Activated T-cell treated with anti-CD3 and anti-CD28 coated beads, Interleukin-2, amount 50 U/mL, for 72 hours (primary cell): ENCODE data around the gene CRELD2. TPM values are rescaled to one million over a fixed set of nuclear protein-coding genes. Genes with fewer than 3 reads are reported as not detected.

Source experiments
- ATAC-seq, 2 donors: fragments of 150-1000 bp; cut with Tn5 transposase; replicated peaks in 1 of 2; 2 replicates each; pipeline ENCODE4 v1.10.0; 2021; ENCODE audit warnings: moderate library complexity in 2 of 2, mild to moderate bottlenecking in 1 of 2
- DNase-seq, 2 donors: peaks; one replicate each; pipeline ENCODE4 v3.0.0; 2021 to 2022; ENCODE audit warnings: mixed read lengths in 1 of 2
- H3K27ac Mint-ChIP-seq: one replicate; pipeline ENCODE4 v1.8.0; 2022; ENCODE audit warnings: mild to moderate bottlenecking, moderate library complexity, mixed read lengths
- H3K27me3 Mint-ChIP-seq: one replicate; pipeline ENCODE4 v1.8.0; 2022; ENCODE audit warnings: low read depth, mixed read lengths
- H3K36me3 Mint-ChIP-seq, 2 donors: one replicate each; pipeline ENCODE4 v1.8.0; 2022; ENCODE audit warnings: mixed read lengths in 2 of 2, mild to moderate bottlenecking in 1 of 2; ENCODE audit not compliant: insufficient read depth in 2 of 2
- H3K4me1 Mint-ChIP-seq: one replicate; pipeline ENCODE4 v1.8.0; 2022; ENCODE audit warnings: low read depth, mixed read lengths
- H3K4me3 Mint-ChIP-seq, 2 donors: one replicate each; pipeline ENCODE4 v1.8.0; 2022; ENCODE audit warnings: mild to moderate bottlenecking in 2 of 2, mixed read lengths in 2 of 2, moderate library complexity in 2 of 2
- H3K9me3 Mint-ChIP-seq, 2 donors: one replicate each; pipeline ENCODE4 v1.8.0; 2022; ENCODE audit warnings: mixed read lengths in 2 of 2
- total RNA-seq, 2 donors: library from RNA; stranded (reverse); gene quantifications; one replicate each; pipeline ENCODE4 v1.2.3, GENCODE V29; 2022

CRELD2 gene
- total RNA-seq, 2 donors from 2014 or later, result 24.4 to 33.2 TPM

DNA sequence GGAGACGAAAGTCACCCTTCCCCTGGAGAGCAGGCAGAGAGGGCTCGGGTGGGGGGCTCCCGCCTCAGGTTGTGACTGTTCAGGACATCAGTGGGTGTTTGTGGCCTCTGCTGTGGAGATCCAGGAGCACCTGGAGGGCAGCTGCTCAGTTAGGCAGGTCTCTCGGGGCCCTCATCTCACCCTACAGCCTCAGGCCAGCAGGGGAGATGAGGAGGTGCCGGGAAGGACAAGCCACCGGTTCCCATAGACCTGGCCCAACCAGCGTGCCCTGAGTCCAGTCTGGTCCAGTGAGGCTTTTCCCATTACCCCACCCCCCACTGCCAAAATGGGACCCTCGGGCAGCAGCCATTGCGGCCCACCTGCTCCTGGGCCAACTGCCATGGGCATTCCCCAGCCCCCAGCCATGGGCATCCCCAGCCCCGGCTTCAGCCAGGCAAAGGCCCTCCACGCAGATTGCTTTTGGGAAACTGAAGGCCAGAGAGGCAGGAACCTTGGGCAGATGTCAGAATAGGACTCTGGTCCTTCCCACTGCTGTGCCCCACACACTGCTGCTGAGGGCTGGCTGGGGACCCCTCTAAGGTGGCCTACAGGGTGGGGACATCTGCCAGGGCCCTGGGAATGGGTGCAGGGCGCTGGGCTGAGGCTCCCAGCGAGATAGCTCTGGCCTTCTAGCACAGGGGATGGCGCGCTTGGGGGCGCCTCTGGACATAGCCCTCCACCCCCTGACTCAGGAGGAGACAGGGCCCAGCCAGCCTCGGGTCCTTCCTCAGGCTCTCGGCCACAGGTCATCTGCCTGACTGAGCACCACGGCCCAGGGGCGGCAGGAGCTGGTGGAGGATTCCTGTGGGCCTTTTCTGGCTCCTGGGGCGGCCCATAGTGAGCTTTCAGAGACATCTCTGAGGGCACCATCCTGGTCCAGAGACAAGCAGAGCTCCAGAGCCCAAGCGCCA, 46.9 kb downstream of the CRELD2 start:
- Mint-ChIP-seq H3K9me3 (no peaks in the 10 kb centered on the region), H3K4me1 (peaks cover 56% of the 10 kb centered on the region), H3K27me3 (no peaks in the 10 kb centered on the region), H3K27ac (no peak overlapping the region), H3K36me3 (peaks cover 10 to 18% of the 10 kb centered on the region in 2 donors), H3K4me3 (peak overlapping the region; percentile 95 to 96)
- ATAC-seq (no peak), DNase-seq (no peak)

DNA sequence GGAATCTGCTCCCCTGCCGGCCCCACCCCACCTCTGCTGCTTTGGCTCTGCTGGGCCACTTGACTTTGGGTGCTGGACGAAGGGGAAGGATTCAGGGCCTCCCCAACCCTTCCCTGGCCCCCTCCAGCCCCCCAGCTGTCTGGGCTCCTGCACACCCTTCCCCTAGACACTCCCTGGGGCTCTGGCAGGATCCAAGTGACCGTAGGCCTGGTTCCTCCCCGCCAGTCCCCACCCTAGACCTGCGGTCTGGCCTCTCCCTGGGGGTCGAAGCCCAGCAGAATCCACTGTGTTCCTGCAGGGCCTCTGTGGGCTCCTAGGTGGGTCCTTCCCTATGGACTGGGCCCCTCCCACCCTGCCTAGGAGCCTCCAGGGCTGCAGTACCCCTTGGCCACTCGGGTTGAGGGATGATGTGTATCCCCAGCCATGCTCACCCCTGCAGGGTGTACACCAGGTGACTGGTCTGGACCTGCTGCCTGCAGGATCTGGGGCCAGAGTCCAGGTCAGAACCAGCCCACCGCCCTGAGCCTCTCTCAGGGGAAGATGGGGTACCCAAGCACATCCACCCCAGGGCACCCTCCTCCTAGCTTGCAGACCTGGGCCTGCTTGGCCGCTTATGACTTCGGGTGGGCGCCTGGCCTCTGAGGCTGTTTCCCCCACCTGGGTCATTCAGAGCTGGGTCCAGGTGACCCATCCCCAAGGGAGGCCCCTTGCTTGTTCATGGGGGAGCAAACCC, 47.8 kb downstream of the CRELD2 start:
- Mint-ChIP-seq H3K27me3 (no peaks in the 10 kb centered on the region), H3K36me3 (peaks cover 11 to 18% of the 10 kb centered on the region in 2 donors), H3K4me3 (peak overlapping the region in 1 of 2 donors; percentile 46), H3K4me1 (peaks cover 63% of the 10 kb centered on the region), H3K27ac (no peak overlapping the region), H3K9me3 (no peaks in the 10 kb centered on the region)
- DNase-seq (no peak), ATAC-seq (no peak)

DNA sequence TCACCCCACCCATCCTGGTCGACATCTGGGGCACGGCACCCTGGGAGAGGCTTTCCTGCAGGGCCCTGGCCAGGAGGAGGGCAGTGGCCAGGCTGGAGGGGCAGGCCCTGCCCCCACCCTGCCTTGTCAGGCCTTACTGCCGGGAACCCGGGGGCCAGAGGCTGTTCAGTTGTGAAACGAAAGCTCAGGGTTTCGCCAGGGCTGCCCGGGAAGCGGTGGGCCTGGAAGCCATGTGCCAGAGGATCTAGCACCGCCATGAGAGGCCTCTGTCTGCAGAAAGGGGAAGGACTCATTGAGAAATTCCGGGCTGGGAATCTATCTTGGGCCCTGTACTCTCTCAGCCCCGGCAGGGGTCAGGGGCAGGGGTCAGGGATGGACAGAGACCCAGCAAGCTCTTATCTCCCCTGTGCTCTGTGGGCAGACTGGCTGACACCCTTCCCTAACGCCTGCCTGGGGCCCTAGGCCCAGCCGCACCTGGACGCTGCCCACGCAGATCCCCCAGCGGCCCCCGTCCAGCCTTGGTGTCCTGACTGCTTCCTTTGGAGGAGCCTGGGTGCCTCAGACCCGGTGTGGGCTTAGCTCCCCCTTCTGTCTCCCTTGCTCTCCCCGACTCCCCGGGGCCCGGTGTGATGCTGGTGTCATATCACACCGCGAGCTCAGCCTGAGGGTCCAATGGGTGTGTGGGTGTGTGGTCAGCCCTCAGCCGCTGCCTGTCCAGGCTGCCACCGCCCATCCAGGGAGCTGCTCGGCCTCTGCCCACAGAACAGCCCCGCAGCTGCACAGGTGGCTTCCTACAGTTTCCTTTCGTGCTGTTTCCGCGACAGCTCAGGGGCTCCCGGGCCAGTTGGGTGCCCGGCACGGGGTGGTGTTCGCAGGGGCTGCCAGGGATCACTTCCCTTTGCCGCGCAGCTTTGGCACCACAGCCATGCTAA, 48.6 kb downstream of the CRELD2 start:
- Mint-ChIP-seq H3K4me3 (peak overlapping the region; percentile 41 to 58), H3K27me3 (no peaks in the 10 kb centered on the region), H3K27ac (peak overlapping the region; percentile 82), H3K4me1 (peaks cover 63% of the 10 kb centered on the region), H3K36me3 (peaks cover 8 to 13% of the 10 kb centered on the region in 2 donors), H3K9me3 (no peaks in the 10 kb centered on the region)
- no peak for DNase-seq
- ATAC-seq, result no peak

DNA sequence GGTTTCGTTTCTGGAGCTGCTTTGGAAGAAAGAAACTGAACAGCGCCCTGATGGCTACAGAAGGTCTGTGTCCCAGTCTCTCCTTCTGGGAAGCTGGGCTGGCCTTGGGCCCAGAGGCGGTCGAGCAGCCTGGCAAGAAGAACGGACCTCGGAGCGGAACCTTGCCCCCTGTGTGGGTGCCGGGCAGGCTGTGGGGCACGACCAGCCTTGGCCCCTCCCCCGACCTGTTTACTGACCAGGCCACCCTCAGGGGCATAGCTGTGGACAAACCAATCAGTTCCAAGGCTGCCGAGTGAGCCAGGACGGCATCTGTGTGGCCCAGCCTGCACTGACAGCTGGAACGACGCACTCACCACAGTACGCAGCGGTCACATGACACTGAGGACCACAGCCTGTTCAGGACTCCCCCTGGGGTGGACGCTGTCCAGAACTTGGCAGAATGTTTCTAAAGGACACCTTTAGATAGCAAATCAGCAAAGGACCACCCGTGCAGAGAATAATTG, 49.3 kb downstream of the CRELD2 start:
- H3K9me3 Mint-ChIP-seq, result no peaks in the 10 kb centered on the region
- DNase-seq (no peak), ATAC-seq (no peak)
- peak overlapping the region; percentile 82 for H3K27ac Mint-ChIP-seq
- peaks cover 8 to 13% of the 10 kb centered on the region in 2 donors for H3K36me3 Mint-ChIP-seq
- H3K27me3 Mint-ChIP-seq, result no peaks in the 10 kb centered on the region
- peak overlapping the region; percentile 41 to 58 for H3K4me3 Mint-ChIP-seq
- peaks cover 63% of the 10 kb centered on the region for H3K4me1 Mint-ChIP-seq

DNA sequence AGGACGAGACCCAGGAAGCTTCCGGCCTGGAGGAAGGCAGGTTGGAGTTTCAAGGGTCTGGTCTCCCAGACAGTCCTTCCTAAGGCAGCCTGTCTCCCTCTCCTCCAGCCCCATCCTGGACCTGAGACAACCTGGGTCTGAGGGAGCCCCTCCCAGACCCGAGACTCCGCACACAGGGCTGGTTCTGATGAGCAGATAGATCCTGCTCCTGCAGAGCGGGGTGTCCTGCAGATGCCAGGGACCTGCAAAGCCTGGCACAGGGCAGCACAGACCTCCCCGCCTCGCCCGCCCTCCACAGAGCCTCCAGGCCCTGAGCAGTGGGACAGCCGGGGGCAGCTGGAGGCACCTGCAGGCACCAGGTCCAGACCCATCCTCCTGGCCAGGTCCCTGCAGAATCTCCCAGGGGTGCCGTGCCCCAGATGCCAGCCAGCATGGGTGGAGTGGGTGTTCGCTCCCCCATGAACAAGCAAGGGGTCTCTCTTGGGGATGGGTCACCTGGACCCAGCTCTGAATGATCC, 49.9 kb downstream of the CRELD2 start:
- peaks cover 8 to 13% of the 10 kb centered on the region in 2 donors for H3K36me3 Mint-ChIP-seq
- H3K27ac Mint-ChIP-seq, result no peak overlapping the region
- no peaks in the 10 kb centered on the region for H3K27me3 Mint-ChIP-seq
- no peaks in the 10 kb centered on the region for H3K9me3 Mint-ChIP-seq
- no peak for DNase-seq
- no peak overlapping the region for H3K4me3 Mint-ChIP-seq
- peaks cover 62% of the 10 kb centered on the region for H3K4me1 Mint-ChIP-seq
- no peak for ATAC-seq

DNA sequence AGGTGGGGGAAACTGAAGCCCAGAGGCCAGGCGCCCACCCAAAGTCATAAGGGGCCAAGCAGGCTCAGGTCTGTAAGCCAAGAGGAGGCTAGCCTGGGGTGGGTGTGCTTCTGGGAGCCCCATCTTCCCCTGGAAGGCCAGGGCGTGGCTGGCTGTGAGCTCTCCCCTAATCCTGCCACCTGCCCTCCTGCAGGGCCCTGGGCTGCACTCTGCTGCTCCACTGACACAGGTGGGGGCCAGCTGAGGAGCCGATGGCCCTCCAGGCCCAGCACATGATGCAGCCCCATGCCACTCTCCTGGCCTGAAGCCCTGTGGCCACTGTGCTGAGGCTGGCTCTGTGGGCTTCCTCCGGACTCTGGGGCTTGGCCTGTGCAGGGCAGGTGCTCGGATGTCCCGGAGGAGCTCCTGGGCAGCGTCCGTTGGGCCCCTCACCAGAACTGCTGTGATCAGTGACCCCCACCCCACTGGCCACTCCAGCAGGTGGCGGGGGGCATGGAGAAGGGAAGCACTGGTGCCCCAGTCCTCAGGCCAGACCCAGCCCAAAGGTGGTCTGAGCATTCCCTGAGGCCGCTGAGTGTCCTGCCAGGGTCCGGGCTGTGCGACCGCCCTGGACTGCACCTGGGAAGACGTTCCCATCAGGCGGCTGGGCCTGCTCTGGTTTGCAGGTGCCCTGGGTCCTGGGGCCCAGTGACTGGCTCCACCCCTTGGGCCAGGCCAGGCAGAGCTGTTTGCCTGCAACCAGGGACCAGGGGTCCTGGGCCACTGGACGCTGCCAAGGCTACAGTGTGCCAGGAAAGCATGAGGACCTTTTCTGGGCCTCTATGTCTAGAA, 50.6 kb downstream of the CRELD2 start:
- Mint-ChIP-seq H3K27ac (no peak overlapping the region), H3K4me1 (peaks cover 56% of the 10 kb centered on the region), H3K36me3 (peaks cover 3 to 6% of the 10 kb centered on the region in 2 donors), H3K27me3 (no peaks in the 10 kb centered on the region), H3K9me3 (no peaks in the 10 kb centered on the region), H3K4me3 (no peak overlapping the region)
- DNase-seq (no peak), ATAC-seq (no peak)

DNA sequence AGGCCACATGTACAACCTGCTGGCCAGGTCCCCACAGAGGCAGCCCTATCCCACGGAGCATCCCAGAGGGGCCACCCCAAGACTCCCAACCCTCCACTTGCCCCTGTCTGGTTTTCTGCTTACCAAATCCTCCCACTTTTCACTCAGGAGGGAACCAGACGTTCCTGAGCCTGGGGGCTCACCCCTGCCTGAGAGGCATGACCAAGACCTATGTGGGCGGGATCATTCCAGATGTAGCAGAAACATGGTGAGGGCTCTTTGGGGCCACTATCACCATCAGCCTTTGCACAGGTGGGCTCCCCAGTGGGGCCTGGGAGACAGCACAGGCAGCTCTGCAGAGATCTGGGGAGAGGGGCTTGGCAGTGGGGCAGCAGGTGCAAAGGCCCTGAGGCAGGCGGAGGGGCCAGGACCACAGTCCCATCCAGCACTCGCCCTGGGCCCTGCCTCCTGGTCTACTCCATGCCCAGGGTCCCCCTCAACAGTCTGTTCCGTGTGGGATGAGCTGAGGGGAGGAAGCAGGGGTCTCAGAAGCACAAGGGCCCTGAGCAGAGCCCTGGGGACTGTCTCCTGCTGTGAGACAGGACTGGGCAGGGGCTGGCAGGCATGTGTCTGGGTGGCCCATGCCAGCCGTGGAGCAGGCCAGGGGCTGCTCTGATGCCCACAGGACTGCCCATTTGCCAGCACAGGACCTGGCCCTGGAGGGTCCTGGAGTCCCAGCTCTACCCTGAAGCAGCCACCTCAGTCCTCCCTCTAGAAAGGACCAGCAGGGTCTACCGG, 51.5 kb downstream of the CRELD2 start:
- peak overlapping the region; percentile 82 to 94 for H3K4me3 Mint-ChIP-seq
- peaks cover 0 to 1% of the 10 kb centered on the region in 2 donors for H3K36me3 Mint-ChIP-seq
- no peaks in the 10 kb centered on the region for H3K27me3 Mint-ChIP-seq
- ATAC-seq (peak; percentile 8 to 9), DNase-seq (peak in 1 of 2 donors; percentile 31)
- no peaks in the 10 kb centered on the region for H3K9me3 Mint-ChIP-seq
- no peak overlapping the region for H3K27ac Mint-ChIP-seq
- peaks cover 47% of the 10 kb centered on the region for H3K4me1 Mint-ChIP-seq

DNA sequence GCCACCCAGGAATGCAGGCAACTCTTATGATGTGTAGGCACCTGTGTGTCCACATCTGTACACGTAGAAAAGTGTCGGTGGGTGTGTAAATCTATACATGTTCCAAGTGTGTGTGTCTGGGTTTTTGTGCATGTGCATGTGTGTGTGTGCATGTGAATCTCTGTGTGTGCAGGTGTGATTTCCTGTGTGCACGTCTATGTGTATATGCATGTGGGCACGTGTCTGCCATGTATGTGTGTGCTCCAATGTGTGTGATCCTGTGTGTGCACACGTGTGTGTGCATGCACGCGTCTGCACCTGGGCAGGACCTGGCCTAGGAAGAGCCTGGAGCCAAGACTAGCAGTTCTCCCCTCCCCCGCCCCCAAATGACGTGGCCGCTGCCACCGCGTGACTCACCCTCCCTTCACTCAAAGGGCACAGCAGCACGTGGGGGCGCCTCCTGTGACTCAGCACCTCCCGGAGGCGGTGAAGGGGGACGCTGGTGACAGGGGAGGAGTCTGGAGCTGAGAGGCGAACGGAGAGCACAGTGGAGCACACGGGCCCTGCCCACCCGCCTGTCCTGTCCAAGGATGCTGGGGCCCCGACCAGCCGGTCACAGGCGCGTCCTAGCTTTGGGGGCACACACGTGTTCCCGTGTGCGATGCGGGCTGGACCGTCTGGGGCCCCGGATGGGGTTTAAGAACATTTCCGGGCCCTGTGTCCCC, 52.2 kb downstream of the CRELD2 start:
- Mint-ChIP-seq H3K36me3 (peaks cover 0 to 6% of the 10 kb centered on the region in 2 donors), H3K9me3 (peaks cover 4 to 5% of the 10 kb centered on the region in 2 donors), H3K27ac (peak overlapping the region; percentile 91), H3K4me3 (peak overlapping the region; percentile 82 to 94), H3K4me1 (peaks cover 45% of the 10 kb centered on the region), H3K27me3 (no peaks in the 10 kb centered on the region)
- ATAC-seq (peak; percentile 87 to 88), DNase-seq (peak; percentile 95 to 98)

DNA sequence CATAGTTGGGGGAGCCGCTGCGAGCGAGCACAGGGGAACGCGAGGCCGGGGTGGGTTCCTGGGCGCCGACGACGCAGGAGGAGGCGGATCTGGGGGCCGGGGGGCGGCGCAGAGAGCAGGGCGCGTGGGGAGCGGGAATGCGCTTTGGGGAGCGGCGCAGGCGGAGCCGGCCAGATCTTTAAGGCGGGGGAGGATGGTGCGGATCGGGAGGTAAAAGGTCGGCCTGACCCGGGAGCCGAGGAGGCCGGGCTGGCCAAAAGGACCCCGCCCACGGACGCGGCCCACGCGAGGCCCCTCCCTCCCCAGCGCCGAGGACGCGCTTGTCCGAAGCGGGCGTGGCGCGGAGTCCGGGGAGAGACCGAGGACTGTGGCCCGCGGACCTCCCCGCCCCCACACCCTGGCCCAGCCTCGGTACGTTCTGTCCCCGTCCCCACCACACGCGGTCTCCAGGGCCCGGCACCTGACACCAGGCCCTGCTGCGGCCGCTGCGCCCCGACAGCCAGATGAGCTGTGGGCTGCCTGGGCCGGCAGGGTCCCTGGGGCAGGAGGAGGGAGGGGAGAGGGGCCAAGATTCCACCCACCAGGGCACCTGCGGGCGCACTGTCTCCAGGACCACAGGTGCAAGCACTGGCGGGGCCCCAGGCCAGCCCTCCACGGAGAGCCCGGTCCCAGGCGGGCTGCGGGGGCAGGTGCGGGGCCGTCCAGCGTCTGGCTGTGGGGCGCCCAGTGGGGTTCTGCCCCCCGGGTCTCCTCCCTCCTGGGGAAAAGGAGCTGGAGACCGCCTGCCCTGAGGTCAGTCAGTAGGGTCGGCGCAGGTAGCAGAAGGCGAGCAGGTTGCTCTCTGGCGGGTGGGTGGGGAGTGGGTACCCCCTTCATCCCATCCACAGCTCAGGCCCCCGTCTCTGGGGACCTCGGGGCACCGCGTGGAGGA, 53.1 kb downstream of the CRELD2 start:
- Mint-ChIP-seq H3K36me3 (peaks cover 0 to 6% of the 10 kb centered on the region in 2 donors), H3K27ac (peak overlapping the region; percentile 91), H3K4me1 (peaks cover 41% of the 10 kb centered on the region), H3K9me3 (peaks cover 4 to 5% of the 10 kb centered on the region in 2 donors), H3K4me3 (peak overlapping the region; percentile 82 to 94), H3K27me3 (no peaks in the 10 kb centered on the region)
- peak; percentile 41 to 44 for ATAC-seq
- peak in 1 of 2 donors; percentile 45 for DNase-seq
